Skeletal muscle satellite cell (primary cell): ENCODE data around the gene LRGUK.
A peak's percentile ranks its signal among the peaks of the same experiment; 100 is the strongest.

Experiments used
- H3K27me3 ChIP-seq: 2 replicates; pipeline ENCODE4 v1.7.0; 2013; ENCODE audit warnings: low read length; ENCODE audit not compliant: control insufficient read depth, insufficient read depth
- H3K36me3 ChIP-seq: 2 replicates; pipeline ENCODE4 v1.7.0; 2013; ENCODE audit warnings: mild to moderate bottlenecking, control low read depth, low read length; ENCODE audit not compliant: insufficient read depth
- H3K4me1 ChIP-seq: 2 replicates; pipeline ENCODE4 v1.7.0; 2013; ENCODE audit warnings: low read length; ENCODE audit not compliant: control insufficient read depth, insufficient read depth
- H3K4me2 ChIP-seq: 2 replicates; pipeline ENCODE4 v1.7.0; 2013; ENCODE audit warnings: mild to moderate bottlenecking, low read length
- H3K4me3 ChIP-seq: 2 replicates; pipeline ENCODE4 v1.7.0; 2013; ENCODE audit warnings: low read length
- H3K9ac ChIP-seq: 2 replicates; pipeline ENCODE4 v1.7.0; 2013; ENCODE audit warnings: mild to moderate bottlenecking, low read depth, low read length, moderate library complexity
- H3K9me3 ChIP-seq: replicated peaks from 2 replicates; pipeline ENCODE4 v1.7.0; 2013; ENCODE audit warnings: mild to moderate bottlenecking, control low read depth, low read length

Gene LRGUK

GRCh38 chr7:134174795-134175261 is 47.7 kb downstream of the LRGUK start:
- no peak overlapping the region for H3K9ac ChIP-seq
- H3K9me3 ChIP-seq: no peaks in the 10 kb centered on the region
- peaks cover 13% of the 10 kb centered on the region for H3K4me1 ChIP-seq
- no peaks in the 10 kb centered on the region for H3K27me3 ChIP-seq
- peak overlapping the region; percentile 26 for H3K4me2 ChIP-seq
- no peaks in the 10 kb centered on the region for H3K36me3 ChIP-seq
- no peak overlapping the region for H3K4me3 ChIP-seq

GRCh38 chr7:134175334-134176036 is 48.3 kb downstream of the LRGUK start:
- Histone ChIP-seq H3K4me2 (peak overlapping the region; percentile 26), H3K36me3 (no peaks in the 10 kb centered on the region), H3K4me1 (peaks cover 13% of the 10 kb centered on the region), H3K9ac (no peak overlapping the region), H3K9me3 (no peaks in the 10 kb centered on the region), H3K27me3 (no peaks in the 10 kb centered on the region), H3K4me3 (no peak overlapping the region)

DNA sequence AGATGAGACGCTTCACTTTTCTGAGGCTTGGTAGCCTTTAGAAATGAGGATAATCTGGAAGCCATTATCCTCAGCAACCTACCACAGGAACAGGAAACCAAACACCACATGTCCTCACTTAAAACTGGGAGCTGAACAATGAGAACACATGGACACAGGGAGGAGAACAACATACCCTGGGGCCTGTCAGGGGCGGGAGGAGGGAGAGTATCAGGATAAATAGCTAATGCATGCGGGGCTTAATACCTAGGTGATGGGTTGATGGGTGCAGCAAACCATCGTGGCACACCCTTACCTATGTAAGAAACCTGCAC is 48.9 kb downstream of the LRGUK start:
- no peaks in the 10 kb centered on the region for H3K9me3 ChIP-seq

GRCh38 chr7:134179036-134180011 is 52.2 kb downstream of the LRGUK start:
- H3K4me3 ChIP-seq: no peak overlapping the region
- H3K4me1 ChIP-seq: peaks cover 12% of the 10 kb centered on the region
- no peaks in the 10 kb centered on the region for H3K27me3 ChIP-seq
- no peak overlapping the region for H3K4me2 ChIP-seq
- no peak overlapping the region for H3K9ac ChIP-seq
- no peaks in the 10 kb centered on the region for H3K36me3 ChIP-seq
- H3K9me3 ChIP-seq: no peaks in the 10 kb centered on the region

More for the DNA sequence above, 48.9 kb downstream of the LRGUK start:
- Histone ChIP-seq H3K36me3 (no peaks in the 10 kb centered on the region), H3K9ac (no peak overlapping the region), H3K4me2 (no peak overlapping the region), H3K4me1 (peaks cover 13% of the 10 kb centered on the region), H3K4me3 (no peak overlapping the region), H3K27me3 (no peaks in the 10 kb centered on the region)

GRCh38 chr7:134180376-134180775 is 53.2 kb downstream of the LRGUK start:
- no peaks in the 10 kb centered on the region for H3K27me3 ChIP-seq
- no peak overlapping the region for H3K9ac ChIP-seq
- H3K4me1 ChIP-seq: peaks cover 2% of the 10 kb centered on the region
- H3K9me3 ChIP-seq: no peaks in the 10 kb centered on the region
- H3K4me3 ChIP-seq: no peak overlapping the region
- no peak overlapping the region for H3K4me2 ChIP-seq
- no peaks in the 10 kb centered on the region for H3K36me3 ChIP-seq

- Histone ChIP-seq H3K4me2 (no peak overlapping the region), H3K9me3 (no peaks in the 10 kb centered on the region), H3K36me3 (no peaks in the 10 kb centered on the region), H3K27me3 (no peaks in the 10 kb centered on the region), H3K9ac (no peak overlapping the region), H3K4me3 (no peak overlapping the region), H3K4me1 (peaks cover 12% of the 10 kb centered on the region)
Measured at GRCh38 chr7:134182078-134182477, 54.9 kb downstream of the LRGUK start.

DNA sequence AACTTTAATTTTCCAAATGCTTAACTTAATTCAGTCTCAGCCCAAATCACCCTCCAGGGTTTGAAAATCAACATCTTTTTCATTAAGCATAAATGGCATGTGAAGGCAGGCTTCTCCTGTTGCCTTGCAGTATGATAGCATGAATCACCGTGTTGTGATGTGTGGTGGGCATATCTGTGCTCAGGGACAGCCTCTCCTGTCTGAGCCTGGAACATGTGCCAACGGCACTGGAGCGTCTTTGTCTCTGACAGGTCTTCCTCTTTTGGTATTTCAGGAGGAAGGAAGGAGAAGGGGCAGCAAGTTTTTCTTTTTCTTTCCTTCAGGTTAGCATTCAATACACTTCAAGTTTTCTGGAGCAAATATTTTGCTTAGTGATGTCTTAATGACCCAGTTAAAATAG is 57.6 kb downstream of the LRGUK start:
- H3K4me2 ChIP-seq: no peak overlapping the region
- H3K9me3 ChIP-seq: no peaks in the 10 kb centered on the region
- no peaks in the 10 kb centered on the region for H3K36me3 ChIP-seq
- no peak overlapping the region for H3K4me3 ChIP-seq
- no peaks in the 10 kb centered on the region for H3K27me3 ChIP-seq
- H3K4me1 ChIP-seq: peaks cover 12% of the 10 kb centered on the region
- H3K9ac ChIP-seq: no peak overlapping the region

- no peak overlapping the region for H3K9ac ChIP-seq
- no peaks in the 10 kb centered on the region for H3K27me3 ChIP-seq
- no peak overlapping the region for H3K4me3 ChIP-seq
- no peaks in the 10 kb centered on the region for H3K9me3 ChIP-seq
- peaks cover 12% of the 10 kb centered on the region for H3K4me1 ChIP-seq
- H3K4me2 ChIP-seq: no peak overlapping the region
- H3K36me3 ChIP-seq: no peaks in the 10 kb centered on the region
Measured at GRCh38 chr7:134186027-134186426, 58.9 kb downstream of the LRGUK start.

DNA sequence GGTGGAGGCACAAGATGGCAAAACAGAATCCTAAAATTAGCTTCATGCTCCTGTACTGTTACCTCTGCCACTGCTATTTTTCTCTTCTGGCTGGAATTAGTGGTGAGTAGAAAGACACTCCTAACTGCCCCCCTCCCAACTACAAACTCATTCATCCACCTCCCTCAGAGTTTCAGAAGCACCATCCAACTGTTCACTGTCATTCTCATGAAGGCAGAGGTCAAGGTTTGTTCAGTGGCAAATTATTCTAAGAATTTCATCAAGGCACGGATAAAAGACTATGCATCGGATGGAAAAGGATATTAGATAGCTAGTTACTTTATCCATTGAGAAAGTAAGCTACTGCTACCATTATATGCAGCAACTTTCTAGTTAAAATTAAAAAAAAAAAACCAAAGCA is 59.7 kb downstream of the LRGUK start:
- Histone ChIP-seq H3K27me3 (no peaks in the 10 kb centered on the region), H3K4me3 (no peak overlapping the region), H3K9ac (no peak overlapping the region), H3K36me3 (no peaks in the 10 kb centered on the region), H3K4me2 (no peak overlapping the region), H3K4me1 (peaks cover 12% of the 10 kb centered on the region), H3K9me3 (no peaks in the 10 kb centered on the region)

- no peaks in the 10 kb centered on the region for H3K36me3 ChIP-seq
- no peak overlapping the region for H3K4me2 ChIP-seq
- no peaks in the 10 kb centered on the region for H3K27me3 ChIP-seq
- H3K4me3 ChIP-seq: no peak overlapping the region
- H3K9me3 ChIP-seq: no peaks in the 10 kb centered on the region
- peaks cover 12% of the 10 kb centered on the region for H3K4me1 ChIP-seq
- H3K9ac ChIP-seq: no peak overlapping the region
Measured at GRCh38 chr7:134187893-134188292, 60.8 kb downstream of the LRGUK start.

GRCh38 chr7:134188311-134188710 is 61.2 kb downstream of the LRGUK start:
- no peaks in the 10 kb centered on the region for H3K36me3 ChIP-seq
- no peaks in the 10 kb centered on the region for H3K9me3 ChIP-seq
- H3K4me2 ChIP-seq: no peak overlapping the region
- H3K27me3 ChIP-seq: no peaks in the 10 kb centered on the region
- no peak overlapping the region for H3K4me3 ChIP-seq
- H3K9ac ChIP-seq: no peak overlapping the region
- peaks cover 12% of the 10 kb centered on the region for H3K4me1 ChIP-seq
